GM13977 (cell line): ENCODE results near the gene GINM1.

ENCODE experiments used
- DNase-seq: peaks from one replicate; pipeline ENCODE4 v3.0.0; 2012; ENCODE audit warnings: low spot score
- CTCF ChIP-seq: IDR thresholded peaks from 2 replicates; pipeline ENCODE4 v1.5.1; 2012; ENCODE audit warnings: mild to moderate bottlenecking, control low read depth; ENCODE audit not compliant: insufficient read depth; ENCODE audit errors: extremely low read depth, missing control alignments
- in situ Hi-C: fragments of 300-500 bp; cut with MboI; formaldehyde crosslinking; loops from one replicate; pipeline ENCODE4 v1.12.0; 2022; ENCODE audit warnings: low sequenced_read_pairs, low pct_unique_long_range_greater_than_20kb, mixed read lengths, inconsistent platforms; ENCODE audit not compliant: unreplicated experiment

GINM1 gene

GRCh38 chr6:149563928-149564325, 2.2 kb upstream of the GINM1 start:
- no peak for DNase-seq
- in situ Hi-C loops: no loop called here
- TF ChIP-seq CTCF: no peak

DNA sequence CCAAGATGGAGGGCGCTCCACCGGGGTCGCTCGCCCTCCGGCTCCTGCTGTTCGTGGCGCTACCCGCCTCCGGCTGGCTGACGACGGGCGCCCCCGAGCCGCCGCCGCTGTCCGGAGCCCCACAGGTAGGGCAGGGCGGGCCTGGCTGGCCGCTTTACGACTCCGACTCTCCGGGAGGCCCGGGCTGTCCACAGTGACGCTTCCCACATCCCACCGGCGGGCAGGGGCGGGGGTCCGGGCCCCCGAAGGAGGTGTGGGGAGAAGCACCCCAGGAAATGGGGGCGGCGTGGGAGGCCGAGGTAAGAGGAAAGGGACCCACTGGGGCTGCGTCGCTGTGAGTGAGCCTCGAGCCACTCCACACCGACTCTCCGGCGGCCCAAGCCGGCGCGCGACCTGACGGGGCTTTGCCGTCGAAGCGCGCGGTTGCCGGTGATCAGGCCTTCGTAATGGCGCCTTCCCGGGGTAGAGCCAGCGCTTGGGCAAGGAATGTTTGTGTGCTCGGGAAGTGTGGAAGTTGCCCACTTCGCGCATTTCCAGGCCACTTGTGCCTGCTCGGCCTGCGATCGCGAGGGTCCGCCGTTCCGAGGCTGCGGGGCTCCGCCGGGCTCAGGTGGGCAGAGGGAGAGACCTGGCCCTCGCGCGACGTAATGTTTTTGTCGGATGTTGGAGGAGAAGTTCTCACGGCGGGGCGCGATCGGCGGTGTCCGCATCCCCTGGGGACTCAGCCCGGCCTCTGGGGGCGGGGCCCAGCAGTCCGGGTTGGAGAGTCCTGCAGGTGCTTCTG, 427 bp downstream of the GINM1 start:
- in situ Hi-C loops: no loop called here
- peak; percentile 51 for DNase-seq
- no peak for TF ChIP-seq CTCF

DNA sequence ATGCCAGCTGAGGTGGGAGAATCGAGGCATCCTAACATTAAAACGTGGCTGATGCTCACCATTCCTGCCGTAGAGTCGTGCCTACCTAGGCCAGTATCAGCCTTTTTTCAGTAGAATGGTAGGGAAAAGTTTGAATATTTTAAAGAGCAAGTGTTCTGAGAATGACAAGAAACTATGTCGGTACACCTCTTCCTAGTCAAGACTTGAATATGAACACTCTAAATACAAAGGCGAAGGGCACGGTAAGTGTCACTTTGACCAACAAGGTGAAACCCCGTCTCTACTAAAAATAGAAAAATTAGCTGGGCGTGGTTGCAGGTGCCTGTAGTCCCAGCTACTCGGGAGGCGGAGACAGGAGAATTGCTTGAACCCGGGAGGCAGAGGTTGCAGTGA, 1.0 kb downstream of the GINM1 start:
- no peak for TF ChIP-seq CTCF
- DNase-seq: peak; percentile 56
- in situ Hi-C loops: no loop called here

GRCh38 chr6:149567945-149568585, 1.9 kb downstream of the GINM1 start:
- TF ChIP-seq CTCF: no peak
- in situ Hi-C loops: no loop called here
- DNase-seq: peak; percentile 37

DNA sequence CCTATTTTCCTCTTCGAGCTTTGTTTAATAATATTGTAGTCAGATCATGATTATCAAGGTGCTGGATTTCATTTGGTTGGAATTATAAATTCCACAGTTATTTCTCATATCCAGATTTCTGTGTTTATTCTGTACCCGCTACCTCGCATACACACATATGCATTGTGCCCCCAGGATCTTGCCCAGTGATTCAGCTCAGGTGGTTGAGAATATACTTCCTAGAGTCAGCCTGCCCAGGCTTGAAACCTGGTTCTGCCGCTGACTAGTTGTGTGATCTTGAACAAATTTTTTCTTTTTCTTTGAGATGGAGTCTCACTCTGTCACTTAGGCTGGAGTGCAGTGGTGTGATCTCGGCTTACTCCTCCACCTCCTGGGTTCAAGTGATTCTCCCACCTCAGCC, 14.7 kb downstream of the GINM1 start:
- no peak for TF ChIP-seq CTCF
- in situ Hi-C loops: no loop called here
- no peak for DNase-seq

DNA sequence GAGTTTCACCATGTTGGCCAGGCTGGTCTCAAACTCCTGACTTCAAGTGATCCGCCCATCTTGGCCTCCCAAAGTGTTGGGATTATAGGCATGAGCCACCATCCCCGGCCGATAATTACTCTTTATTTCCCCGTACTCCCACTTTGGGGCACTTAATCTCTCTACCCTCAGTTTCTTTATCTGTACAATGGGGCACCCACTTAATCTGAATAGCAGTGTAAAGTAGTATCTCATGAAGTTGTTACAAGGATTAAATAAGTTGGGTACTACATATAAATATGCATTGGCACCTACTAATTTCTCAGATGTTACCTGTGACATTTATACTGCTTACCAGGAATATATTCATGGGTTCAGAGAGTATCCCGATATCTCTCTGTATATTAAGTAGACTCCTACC, 15.2 kb downstream of the GINM1 start:
- no peak for DNase-seq

More for the DNA sequence above, 15.2 kb downstream of the GINM1 start:
- TF ChIP-seq CTCF: no peak
- in situ Hi-C loops: no loop called here
